Endothelial cell of umbilical vein (primary cell): ENCODE measurements around the gene AGXT. TPM values are rescaled to one million over a fixed set of nuclear protein-coding genes. Genes with fewer than 3 reads are reported as not detected.

Experiments used
- BruUV-seq: library from RNA; stranded (reverse); fragments of 400-500 nt; replicated peaks from 2 replicates; lab custom pipeline; 2021; lab: Mats Ljungman, UMichigan
- CTCF ChIA-PET: fragments of 300-600, 350-600 bp; sonication (Branson Sonifier 250); formaldehyde crosslinking; loops from one replicate; lab custom pipeline; 2021; ENCODE audit warnings: antibody characterized with exemption, inconsistent platforms; lab: Charles Lee
- POLR2A ChIA-PET: fragments of 300-600, 350-600 bp; sonication (Branson Sonifier 250); formaldehyde crosslinking; loops from one replicate; lab custom pipeline; 2021; ENCODE audit warnings: antibody characterized with exemption, inconsistent platforms; lab: Charles Lee
- DNase-seq: peaks from one replicate; pipeline ENCODE4 v3.0.0-alpha.2; 2011; ENCODE audit warnings: low read depth, low spot score
- FAIRE-seq: peaks from 2 replicates; lab custom pipeline; 2011; peaks lifted over from hg19 to GRCh38; lab: Jason Lieb, UNC
- H2AFZ ChIP-seq: 2 replicates; pipeline ENCODE4 v1.6.0; 2012; ENCODE audit warnings: low read depth, low read length, control low read depth, inconsistent platforms
- H3K27ac ChIP-seq: 2 replicates; pipeline ENCODE4 v1.5.1; 2011; ENCODE audit warnings: low read depth, mild to moderate bottlenecking, control low read depth, low read length, moderate library complexity; ENCODE audit not compliant: insufficient read depth
- H3K27me3 ChIP-seq, 2 experiments: 2 replicates each; pipeline versions ENCODE4 v1.6.0 to v1.6.1; 2011; ENCODE audit warnings: low read length in 2 of 2, mixed read lengths in 1 of 2; ENCODE audit not compliant: control insufficient read depth in 2 of 2, insufficient read depth in 2 of 2
- H3K36me3 ChIP-seq, 2 experiments: 2 replicates in 1 of 2; 3 replicates in 1 of 2; pipeline ENCODE4 v1.5.1; 2011; ENCODE audit warnings: low read length in 2 of 2, mild to moderate bottlenecking in 1 of 2, moderate library complexity in 1 of 2; ENCODE audit not compliant: control insufficient read depth in 2 of 2, insufficient read depth in 2 of 2; ENCODE audit errors: extremely low read depth in 1 of 2
- H3K4me1 ChIP-seq: 3 replicates; pipeline ENCODE4 v1.5.1; 2011; ENCODE audit warnings: mild to moderate bottlenecking, low read length; ENCODE audit not compliant: control insufficient read depth, insufficient read depth; ENCODE audit errors: extremely low read depth
- H3K4me2 ChIP-seq: 2 replicates; pipeline ENCODE4 v1.6.1; 2011; ENCODE audit warnings: low read length, control low read depth, mixed read lengths; ENCODE audit not compliant: insufficient read depth
- H3K4me3 ChIP-seq, 3 experiments: fragments of 200-600 bp in 1 of 3; sonication (generic), shearing (Covaris generic) in 1 of 3; replicated peaks in 1 of 3; 2 replicates each; pipeline ENCODE4 v1.5.1; 2011 to 2016; ENCODE audit warnings: control low read depth in 3 of 3, low read length in 3 of 3, mild to moderate bottlenecking in 2 of 3, inconsistent platforms in 1 of 3, low read depth in 1 of 3, moderate library complexity in 1 of 3; ENCODE audit not compliant: insufficient read depth in 1 of 3
- H3K79me2 ChIP-seq: 2 replicates; pipeline ENCODE4 v1.6.0; 2012; ENCODE audit warnings: low read length, inconsistent platforms; ENCODE audit not compliant: control insufficient read depth, insufficient read depth
- H3K9ac ChIP-seq: replicated peaks from 2 replicates; pipeline ENCODE3; 2011; ENCODE audit warnings: low read length, control low read depth; ENCODE audit not compliant: insufficient read depth; ENCODE audit errors: extremely low read depth
- H3K9me1 ChIP-seq: replicated peaks from 3 replicates; pipeline ENCODE4 v1.6.0; 2011; ENCODE audit warnings: mild to moderate bottlenecking, low read length; ENCODE audit not compliant: control insufficient read depth, insufficient read depth; ENCODE audit errors: extremely low read depth
- H3K9me3 ChIP-seq: replicated peaks from 2 replicates; pipeline ENCODE4 v1.5.1; 2012; ENCODE audit warnings: low read length, inconsistent platforms; ENCODE audit not compliant: control insufficient read depth, insufficient read depth
- H4K20me1 ChIP-seq: replicated peaks from 2 replicates; pipeline ENCODE3; 2011; ENCODE audit warnings: mild to moderate bottlenecking, low read length; ENCODE audit not compliant: control insufficient read depth, insufficient read depth; ENCODE audit errors: extremely low read depth
- EZH2 ChIP-seq: IDR thresholded peaks from 2 replicates; pipeline ENCODE4 v1.6.1; 2012; ENCODE audit warnings: borderline replicate concordance, low read depth, mild to moderate bottlenecking, moderate library complexity, low read length, inconsistent platforms; ENCODE audit not compliant: severe bottlenecking
- FOS ChIP-seq: IDR thresholded peaks from 2 replicates; pipeline ENCODE4 v1.6.1; 2011; ENCODE audit warnings: mild to moderate bottlenecking, low read length, moderate library complexity, borderline replicate concordance; ENCODE audit not compliant: insufficient read depth
- GATA2 ChIP-seq: IDR thresholded peaks from 2 replicates; pipeline ENCODE4 v1.7.0; 2011; ENCODE audit warnings: low read depth, mild to moderate bottlenecking, moderate library complexity, mixed read lengths, low read length; ENCODE audit not compliant: insufficient read length, insufficient read depth
- JUN ChIP-seq: IDR thresholded peaks from 2 replicates; pipeline ENCODE4 v1.6.1; 2011; ENCODE audit warnings: borderline replicate concordance, low read depth; ENCODE audit not compliant: insufficient read length, insufficient read depth
- MYC ChIP-seq: IDR thresholded peaks from one replicate; pipeline ENCODE4 v1.6.1; 2011; ENCODE audit warnings: mild to moderate bottlenecking, low read depth, low read length
- POLR2A ChIP-seq: IDR thresholded peaks from 2 replicates; pipeline ENCODE4 v1.6.1; 2012; ENCODE audit warnings: low read depth, mild to moderate bottlenecking, control low read depth, low read length
- POLR2AphosphoS5 ChIP-seq: IDR thresholded peaks from 2 replicates; pipeline ENCODE4 v1.6.1; 2012; ENCODE audit warnings: low read depth, mild to moderate bottlenecking, control low read depth, low read length, moderate library complexity; ENCODE audit not compliant: insufficient read depth
- dilution Hi-C: fragments of 300-500 bp; cut with MboI; formaldehyde crosslinking; loops from one replicate; pipeline ENCODE4 v1.15.0; 2019; ENCODE audit warnings: low sequenced_read_pairs; ENCODE audit not compliant: extremely low pct_ligation_motif_present
- intact Hi-C: fragments of 100-400 bp; cut with micrococcal nuclease; formaldehyde crosslinking; loops from one replicate; pipeline ENCODE4 v1.10.0; 2022
- polyA plus RNA-seq, 4 experiments: library from polyadenylated mRNA; depleted of rRNA in 3 of 4; stranded (reverse) in 3 of 4; unstranded in 1 of 4; fragments of >200 nt; gene quantifications; 2 replicates each; pipeline versions ENCODE4 v1.2.1 to v1.2.3, GENCODE V29; 2011 to 2012; ENCODE audit warnings: missing spikeins in 1 of 4
- total RNA-seq: library from RNA; stranded (reverse); gene quantifications from 2 replicates; pipeline ENCODE4 v1.2.3, GENCODE V29; 2021
- TF ChIP-seq, protein P1 (sequence below): IDR thresholded peaks from 2 replicates; pipeline ENCODE4 v1.6.1; 2011; ENCODE audit not compliant: insufficient read depth, insufficient read length
- TF ChIP-seq, protein P2 (sequence below), 2 donors: IDR thresholded peaks; 1 replicate in 1 of 2; 2 replicates in 1 of 2; pipeline ENCODE4 v1.5.1; 2011; ENCODE audit warnings: low read length in 2 of 2, mild to moderate bottlenecking in 2 of 2, moderate library complexity in 2 of 2, control low read depth in 1 of 2, inconsistent platforms in 1 of 2, low read depth in 1 of 2; ENCODE audit not compliant: insufficient read depth in 1 of 2; ENCODE audit errors: extremely low read depth in 1 of 2

The AGXT gene
- total and polyA plus RNA-seq, 2 donors (not counting 3 experiments of a cell fraction or from before 2014, with no cell fraction given): not detected

DNA sequence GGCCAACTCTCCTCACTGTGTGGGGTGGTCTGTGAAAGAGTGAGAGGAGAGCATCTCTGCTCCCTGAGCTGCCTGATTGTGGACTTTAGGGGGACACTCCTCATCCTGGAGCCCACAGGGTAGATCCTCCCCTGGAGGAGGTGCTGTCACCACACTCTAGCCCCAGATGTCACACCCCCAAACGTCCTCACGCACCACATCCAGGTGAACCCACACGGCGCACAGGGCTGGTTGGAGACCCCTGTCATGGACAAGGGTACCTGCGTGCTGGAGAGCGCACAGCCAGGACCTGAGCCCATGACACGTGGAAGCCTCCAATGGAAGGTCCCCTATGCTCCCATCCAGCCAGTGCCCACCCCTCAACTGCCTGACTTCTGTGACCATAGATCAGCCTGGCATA is 10.5 kb downstream of the AGXT start:
- H3K4me3 ChIP-seq: no peak overlapping the region
- no peak overlapping the region for H3K27ac ChIP-seq
- H3K4me2 ChIP-seq: no peak overlapping the region
- no peaks in the 10 kb centered on the region for H3K9me1 ChIP-seq
- H3K9me3 ChIP-seq: no peaks in the 10 kb centered on the region
- TF ChIP-seq MYC (no peak), GATA2 (no peak), JUN (no peak), EZH2 (no peak), POLR2AphosphoS5 (no peak), FOS (no peak), POLR2A (no peak)
- TF ChIP-seq, protein P1, sequence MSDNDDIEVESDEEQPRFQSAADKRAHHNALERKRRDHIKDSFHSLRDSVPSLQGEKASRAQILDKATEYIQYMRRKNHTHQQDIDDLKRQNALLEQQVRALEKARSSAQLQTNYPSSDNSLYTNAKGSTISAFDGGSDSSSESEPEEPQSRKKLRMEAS: no peak
- TF ChIP-seq, protein P2, sequence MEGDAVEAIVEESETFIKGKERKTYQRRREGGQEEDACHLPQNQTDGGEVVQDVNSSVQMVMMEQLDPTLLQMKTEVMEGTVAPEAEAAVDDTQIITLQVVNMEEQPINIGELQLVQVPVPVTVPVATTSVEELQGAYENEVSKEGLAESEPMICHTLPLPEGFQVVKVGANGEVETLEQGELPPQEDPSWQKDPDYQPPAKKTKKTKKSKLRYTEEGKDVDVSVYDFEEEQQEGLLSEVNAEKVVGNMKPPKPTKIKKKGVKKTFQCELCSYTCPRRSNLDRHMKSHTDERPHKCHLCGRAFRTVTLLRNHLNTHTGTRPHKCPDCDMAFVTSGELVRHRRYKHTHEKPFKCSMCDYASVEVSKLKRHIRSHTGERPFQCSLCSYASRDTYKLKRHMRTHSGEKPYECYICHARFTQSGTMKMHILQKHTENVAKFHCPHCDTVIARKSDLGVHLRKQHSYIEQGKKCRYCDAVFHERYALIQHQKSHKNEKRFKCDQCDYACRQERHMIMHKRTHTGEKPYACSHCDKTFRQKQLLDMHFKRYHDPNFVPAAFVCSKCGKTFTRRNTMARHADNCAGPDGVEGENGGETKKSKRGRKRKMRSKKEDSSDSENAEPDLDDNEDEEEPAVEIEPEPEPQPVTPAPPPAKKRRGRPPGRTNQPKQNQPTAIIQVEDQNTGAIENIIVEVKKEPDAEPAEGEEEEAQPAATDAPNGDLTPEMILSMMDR (IDR thresholded peaks at IDR 0.05; ENCODE audit: extremely low read depth in 1 of 2, insufficient read depth in 1 of 2, low read depth in 1 of 2, low read length in 2 of 2): no peak
- BruUV-seq: no TSS peak
- ChIA-PET POLR2A (no interaction called here), CTCF (interaction anchor here (1.0 to 1.4 kb wide), 2 partner anchors 28 to 413 kb away, joined by 3 read pairs; no protein-coding TSS in a partner anchor)
- FAIRE-seq (no peak), DNase-seq (no peak)
- intact Hi-C loops: no loop called here
- no peak overlapping the region for H2AFZ ChIP-seq
- no peaks in the 10 kb centered on the region for H3K79me2 ChIP-seq
- no peaks in the 10 kb centered on the region for H4K20me1 ChIP-seq
- dilution Hi-C loops: no loop called here
- no peaks in the 10 kb centered on the region for H3K36me3 ChIP-seq
- H3K9ac ChIP-seq: no peak overlapping the region
- H3K4me1 ChIP-seq: no peaks in the 10 kb centered on the region
- peaks cover 0 to 1% of the 10 kb centered on the region in 2 experiments for H3K27me3 ChIP-seq
